Measurements from ENCODE around the gene MAP1LC3B2. TPM values are rescaled to one million over a fixed set of nuclear protein-coding genes. Genes with fewer than 3 reads are reported as not detected.

MAP1LC3B2 gene
- total RNA-seq, 1 donor from 2014 or later, result not detected

- H3K9me3 ChIP-seq, result no peaks in the 10 kb centered on the region
- H3K4me1 ChIP-seq, result peaks cover 7% of the 10 kb centered on the region
- no peak overlapping the region for H3K4me3 ChIP-seq
- intact Hi-C loops (cut with DNase I), result no loop called here
- peak; percentile 30 for TF ChIP-seq CTCF (IDR thresholded peaks at IDR 0.05)
- DNase-seq (no peak), ATAC-seq (no peak)
- H3K36me3 ChIP-seq, result no peaks in the 10 kb centered on the region
- H3K27me3 ChIP-seq, result no peaks in the 10 kb centered on the region
- H3K27ac ChIP-seq, result no peak overlapping the region
Observed at GRCh38 chr12:116609319-116610114, 50.3 kb downstream of the MAP1LC3B2 start.

- peak; percentile 53 for ATAC-seq
- intact Hi-C loops (cut with DNase I), result no loop called here
- no peak for DNase-seq
Observed at GRCh38 chr12:116610971-116611541, 51.9 kb downstream of the MAP1LC3B2 start.

GRCh38 chr12:116612436-116612835 is 53.3 kb downstream of the MAP1LC3B2 start:
- ATAC-seq (no peak), DNase-seq (no peak)
- no peaks in the 10 kb centered on the region for H3K27me3 ChIP-seq
- no peak for TF ChIP-seq CTCF (IDR thresholded peaks at IDR 0.05)
- no peaks in the 10 kb centered on the region for H3K9me3 ChIP-seq
- no peak overlapping the region for H3K4me3 ChIP-seq
- intact Hi-C loops (cut with DNase I), result no loop called here
- no peaks in the 10 kb centered on the region for H3K36me3 ChIP-seq
- H3K4me1 ChIP-seq, result peaks cover 7% of the 10 kb centered on the region
- H3K27ac ChIP-seq, result no peak overlapping the region

More at GRCh38 chr12:116610971-116611541, 51.9 kb downstream of the MAP1LC3B2 start:
- H3K9me3 ChIP-seq, result no peaks in the 10 kb centered on the region
- peaks cover 7% of the 10 kb centered on the region for H3K4me1 ChIP-seq
- H3K27ac ChIP-seq, result no peak overlapping the region
- no peak overlapping the region for H3K4me3 ChIP-seq
- no peaks in the 10 kb centered on the region for H3K27me3 ChIP-seq
- no peak for TF ChIP-seq CTCF (IDR thresholded peaks at IDR 0.05)
- no peaks in the 10 kb centered on the region for H3K36me3 ChIP-seq

- no peak overlapping the region for H3K4me3 ChIP-seq
- intact Hi-C loops (cut with DNase I), result no loop called here
- H3K4me1 ChIP-seq, result peaks cover 7% of the 10 kb centered on the region
- no peaks in the 10 kb centered on the region for H3K36me3 ChIP-seq
- no peaks in the 10 kb centered on the region for H3K9me3 ChIP-seq
- DNase-seq, result no peak
- no peaks in the 10 kb centered on the region for H3K27me3 ChIP-seq
- no peak overlapping the region for H3K27ac ChIP-seq
- no peak for TF ChIP-seq CTCF (IDR thresholded peaks at IDR 0.05)
- no peak for ATAC-seq
Observed at GRCh38 chr12:116613256-116613655, 54.1 kb downstream of the MAP1LC3B2 start.

- no peaks in the 10 kb centered on the region for H3K9me3 ChIP-seq
- no peak overlapping the region for H3K27ac ChIP-seq
- no peak for ATAC-seq
- H3K4me1 ChIP-seq, result peaks cover 2% of the 10 kb centered on the region
- H3K36me3 ChIP-seq, result no peaks in the 10 kb centered on the region
- TF ChIP-seq CTCF (IDR thresholded peaks at IDR 0.05), result no peak
- H3K4me3 ChIP-seq, result no peak overlapping the region
- H3K27me3 ChIP-seq, result no peaks in the 10 kb centered on the region
- DNase-seq, result no peak
- intact Hi-C loops (cut with DNase I), result no loop called here
Observed at GRCh38 chr12:116614194-116614915, 55.2 kb downstream of the MAP1LC3B2 start.

Measured in upper lobe of right lung (tissue), 1 donor.